ENCODE measurements around the gene PMPCA. TPM values are rescaled to one million over a fixed set of nuclear protein-coding genes. Genes with fewer than 3 reads are reported as not detected.

Gene PMPCA
- total and polyA plus RNA-seq, 2 experiments from 2014 or later, result 61.3 to 88.2 TPM

GRCh38 chr9:136460772-136461325 is 50.4 kb downstream of the PMPCA start (continued):
- TF ChIP-seq ZNF462 (CRISPR knock-in tag; IDR thresholded peaks at IDR 0.05), result no peak
- TF ChIP-seq CTCF (conservative IDR thresholded peaks at IDR 0.05; ENCODE audit: low read depth in 2 of 2), result no peak
- no peak for TF ChIP-seq CREB1 (CRISPR knock-in tag; IDR thresholded peaks at IDR 0.05; ENCODE audit: low read depth)
- no peak for TF ChIP-seq STAT1 (IDR thresholded peaks at IDR 0.05; ENCODE audit: unreplicated experiment)
- no peak for TF ChIP-seq ZNF114 (CRISPR knock-in tag; IDR thresholded peaks at IDR 0.05)
- TF ChIP-seq ZNF331 (CRISPR knock-in tag; IDR thresholded peaks at IDR 0.05; ENCODE audit: low read depth), result no peak
- no peak for TF ChIP-seq EZH2 (IDR thresholded peaks at IDR 0.05; ENCODE audit: low read depth, unreplicated experiment)
- TF ChIP-seq POLR2AphosphoS5 (IDR thresholded peaks at IDR 0.05; ENCODE audit: low read depth), result no peak
- no peak for TF ChIP-seq REST (IDR thresholded peaks at IDR 0.05; ENCODE audit: unreplicated experiment)
- TF ChIP-seq ETS1 (IDR thresholded peaks at IDR 0.05), result no peak

Measured in GM23338 (cell line).